Stimulated activated CD4-positive, alpha-beta T cell treated with anti-CD3 and anti-CD28 coated beads, TNF-alpha, amount 100 ng/mL, for 1 hour (primary cell): ENCODE measurements around the gene EMC8.
"Not testable (repeated sequence)": the region's sequence is repeated elsewhere in the genome, so short reads cannot be mapped to it uniquely, and the experiment has no call there.

Experiments
- DNase-seq, 3 donors: peaks; one replicate each; pipeline ENCODE4 v3.0.0-alpha.2; 2020; ENCODE audit warnings: low read depth in 3 of 3, low spot score in 1 of 3

The EMC8 gene

GRCh38 chr16:85799497-85800320, at the start of gene EMC8, which contains the start of gene COX4I1:
Gene EMC8, minus strand, starts transcription at chr16:85799544. Its CDS starts 249 bp downstream, at chr16:85799295.
Gene COX4I1, plus strand, starts transcription at chr16:85799695. Its CDS starts 1,511 bp downstream, at chr16:85801206.
- peak; percentile 70 to 88 (median 77) for DNase-seq

GRCh38 chr16:85848986-85849385, 49.6 kb upstream of the EMC8 start:
- no peak for DNase-seq

GRCh38 chr16:85847681-85848601, 48.6 kb upstream of the EMC8 start:
- no peak for DNase-seq

- DNase-seq, result no peak
Measured at GRCh38 chr16:85847036-85847435, 47.7 kb upstream of the EMC8 start.

- no peak for DNase-seq
Measured at GRCh38 chr16:85846461-85846860, 47.1 kb upstream of the EMC8 start.

GRCh38 chr16:85845266-85845665, 45.9 kb upstream of the EMC8 start:
- no peak for DNase-seq

GRCh38 chr16:85844786-85845185, 45.4 kb upstream of the EMC8 start:
- no peak for DNase-seq

GRCh38 chr16:85844169-85844481, 44.8 kb upstream of the EMC8 start:
- DNase-seq, result no peak

GRCh38 chr16:85843471-85844168, 44.3 kb upstream of the EMC8 start:
- no peak for DNase-seq

- DNase-seq, result no peak
Measured at GRCh38 chr16:85842848-85843247, 43.5 kb upstream of the EMC8 start.

- no peak for DNase-seq
Measured at GRCh38 chr16:85842435-85842834, 43.1 kb upstream of the EMC8 start.

- DNase-seq, result no peak
Measured at GRCh38 chr16:85840801-85841200, 41.5 kb upstream of the EMC8 start.

GRCh38 chr16:85840395-85840794, 41.1 kb upstream of the EMC8 start:
- DNase-seq, result no peak

GRCh38 chr16:85839681-85840240, 40.4 kb upstream of the EMC8 start:
- no peak for DNase-seq

- DNase-seq, result no peak
Measured at GRCh38 chr16:85838876-85839585, 39.7 kb upstream of the EMC8 start.

- no peak for DNase-seq
Measured at GRCh38 chr16:85838381-85838780, 39.0 kb upstream of the EMC8 start.

- DNase-seq, result not testable (repeated sequence)
Measured at GRCh38 chr16:85837654-85838053, 38.3 kb upstream of the EMC8 start.

GRCh38 chr16:85836706-85837582, 37.6 kb upstream of the EMC8 start:
- DNase-seq, result no peak

GRCh38 chr16:85835956-85836705, 36.8 kb upstream of the EMC8 start:
- DNase-seq, result no peak
